PC-9 (cell line): ENCODE data around the gene CARD11.

Source experiments
- EZH2 ChIP-seq: fragments of 200-600 bp; sonication (generic); IDR thresholded peaks from 2 replicates; pipeline ENCODE4 v1.8.0; 2017; ENCODE audit warnings: antibody characterized with exemption, low read depth
- TF ChIP-seq, protein P1 (sequence below): fragments of 200-600 bp; sonication (generic); conservative IDR thresholded peaks from 2 replicates; pipeline ENCODE4 v1.6.1; 2017; ENCODE audit warnings: mixed run types, antibody characterized with exemption, mild to moderate bottlenecking, moderate library complexity

DNA sequence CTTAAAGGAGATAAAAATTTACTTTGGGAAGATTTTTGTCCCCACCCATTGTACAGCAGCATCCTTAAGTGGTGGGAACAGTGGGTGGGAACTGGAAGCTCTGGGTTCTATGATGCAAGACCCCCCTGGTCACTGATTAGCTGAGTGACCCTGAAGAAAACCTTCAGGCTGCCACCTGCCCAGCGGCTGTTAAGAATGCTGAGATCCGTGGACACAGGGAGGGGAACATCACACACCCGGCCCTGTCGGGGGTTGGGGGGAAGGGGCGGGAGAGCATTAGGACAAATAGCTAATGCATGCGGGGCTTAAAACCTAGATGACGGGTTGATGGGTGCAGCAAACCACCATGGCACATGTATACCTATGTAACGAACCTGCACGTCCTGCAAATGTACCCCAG lies 14.5 kb downstream of the CARD11 start:
- TF ChIP-seq, protein P1, sequence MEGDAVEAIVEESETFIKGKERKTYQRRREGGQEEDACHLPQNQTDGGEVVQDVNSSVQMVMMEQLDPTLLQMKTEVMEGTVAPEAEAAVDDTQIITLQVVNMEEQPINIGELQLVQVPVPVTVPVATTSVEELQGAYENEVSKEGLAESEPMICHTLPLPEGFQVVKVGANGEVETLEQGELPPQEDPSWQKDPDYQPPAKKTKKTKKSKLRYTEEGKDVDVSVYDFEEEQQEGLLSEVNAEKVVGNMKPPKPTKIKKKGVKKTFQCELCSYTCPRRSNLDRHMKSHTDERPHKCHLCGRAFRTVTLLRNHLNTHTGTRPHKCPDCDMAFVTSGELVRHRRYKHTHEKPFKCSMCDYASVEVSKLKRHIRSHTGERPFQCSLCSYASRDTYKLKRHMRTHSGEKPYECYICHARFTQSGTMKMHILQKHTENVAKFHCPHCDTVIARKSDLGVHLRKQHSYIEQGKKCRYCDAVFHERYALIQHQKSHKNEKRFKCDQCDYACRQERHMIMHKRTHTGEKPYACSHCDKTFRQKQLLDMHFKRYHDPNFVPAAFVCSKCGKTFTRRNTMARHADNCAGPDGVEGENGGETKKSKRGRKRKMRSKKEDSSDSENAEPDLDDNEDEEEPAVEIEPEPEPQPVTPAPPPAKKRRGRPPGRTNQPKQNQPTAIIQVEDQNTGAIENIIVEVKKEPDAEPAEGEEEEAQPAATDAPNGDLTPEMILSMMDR = no peak
- no peak for TF ChIP-seq EZH2
